ENCODE measurements around the gene TP53TG3F.
"Not testable (repeated sequence)": the region's sequence is repeated elsewhere in the genome, so short reads cannot be mapped to it uniquely, and the experiment has no call there.

GRCh38 chr16:33509070-33509469 is 49.7 kb downstream of the TP53TG3F start:
- TF ChIP-seq CTCF, POLR2A (IDR thresholded peaks at IDR 0.05): not testable (repeated sequence)
